AG09319 (cell line): ENCODE data around the gene ATRNL1.

Experiments used
- DNase-seq: peaks from one replicate; pipeline ENCODE4 v3.0.0-alpha.2; 2010; ENCODE audit warnings: low read depth; ENCODE audit errors: extremely low read depth
- TF ChIP-seq, protein P1 (sequence below): IDR thresholded peaks from 2 replicates; pipeline ENCODE4 v1.5.1; 2011; ENCODE audit warnings: low read depth, mild to moderate bottlenecking, inconsistent platforms, low read length, moderate library complexity

The ATRNL1 gene

GRCh38 chr10:115422624-115423023 lies 329.5 kb downstream of the ATRNL1 start:
- no peak for DNase-seq
- TF ChIP-seq, protein P1, sequence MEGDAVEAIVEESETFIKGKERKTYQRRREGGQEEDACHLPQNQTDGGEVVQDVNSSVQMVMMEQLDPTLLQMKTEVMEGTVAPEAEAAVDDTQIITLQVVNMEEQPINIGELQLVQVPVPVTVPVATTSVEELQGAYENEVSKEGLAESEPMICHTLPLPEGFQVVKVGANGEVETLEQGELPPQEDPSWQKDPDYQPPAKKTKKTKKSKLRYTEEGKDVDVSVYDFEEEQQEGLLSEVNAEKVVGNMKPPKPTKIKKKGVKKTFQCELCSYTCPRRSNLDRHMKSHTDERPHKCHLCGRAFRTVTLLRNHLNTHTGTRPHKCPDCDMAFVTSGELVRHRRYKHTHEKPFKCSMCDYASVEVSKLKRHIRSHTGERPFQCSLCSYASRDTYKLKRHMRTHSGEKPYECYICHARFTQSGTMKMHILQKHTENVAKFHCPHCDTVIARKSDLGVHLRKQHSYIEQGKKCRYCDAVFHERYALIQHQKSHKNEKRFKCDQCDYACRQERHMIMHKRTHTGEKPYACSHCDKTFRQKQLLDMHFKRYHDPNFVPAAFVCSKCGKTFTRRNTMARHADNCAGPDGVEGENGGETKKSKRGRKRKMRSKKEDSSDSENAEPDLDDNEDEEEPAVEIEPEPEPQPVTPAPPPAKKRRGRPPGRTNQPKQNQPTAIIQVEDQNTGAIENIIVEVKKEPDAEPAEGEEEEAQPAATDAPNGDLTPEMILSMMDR, result no peak

DNA sequence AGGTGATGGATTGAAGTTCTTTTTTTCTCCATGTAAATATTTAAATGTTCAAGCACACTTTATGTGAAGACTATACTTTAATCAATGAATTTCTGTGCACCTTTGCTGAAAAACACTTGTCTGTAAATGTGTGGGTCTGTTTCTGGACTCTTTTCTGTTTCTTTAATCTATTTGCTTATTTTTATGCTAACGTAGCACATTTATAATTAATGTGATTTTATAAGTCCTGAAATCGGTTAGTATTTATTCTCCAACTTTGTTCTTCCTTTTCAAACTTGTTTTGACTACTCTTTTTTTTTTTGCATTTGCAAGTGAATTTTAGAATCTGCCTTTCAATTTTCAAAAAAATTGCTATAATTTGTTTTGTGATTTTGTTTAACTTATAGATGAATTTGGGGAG lies 334.4 kb downstream of the ATRNL1 start:
- no peak for DNase-seq

GRCh38 chr10:115432188-115432819 lies 339.1 kb downstream of the ATRNL1 start:
- TF ChIP-seq, protein P1, result no peak; the same call in 1 of the 2 replicates
- no peak for DNase-seq

More for the DNA sequence above, 334.4 kb downstream of the ATRNL1 start:
- TF ChIP-seq, protein P1, result no peak

GRCh38 chr10:115436999-115437398 lies 343.8 kb downstream of the ATRNL1 start:
- TF ChIP-seq, protein P1, result no peak
- no peak for DNase-seq

DNA sequence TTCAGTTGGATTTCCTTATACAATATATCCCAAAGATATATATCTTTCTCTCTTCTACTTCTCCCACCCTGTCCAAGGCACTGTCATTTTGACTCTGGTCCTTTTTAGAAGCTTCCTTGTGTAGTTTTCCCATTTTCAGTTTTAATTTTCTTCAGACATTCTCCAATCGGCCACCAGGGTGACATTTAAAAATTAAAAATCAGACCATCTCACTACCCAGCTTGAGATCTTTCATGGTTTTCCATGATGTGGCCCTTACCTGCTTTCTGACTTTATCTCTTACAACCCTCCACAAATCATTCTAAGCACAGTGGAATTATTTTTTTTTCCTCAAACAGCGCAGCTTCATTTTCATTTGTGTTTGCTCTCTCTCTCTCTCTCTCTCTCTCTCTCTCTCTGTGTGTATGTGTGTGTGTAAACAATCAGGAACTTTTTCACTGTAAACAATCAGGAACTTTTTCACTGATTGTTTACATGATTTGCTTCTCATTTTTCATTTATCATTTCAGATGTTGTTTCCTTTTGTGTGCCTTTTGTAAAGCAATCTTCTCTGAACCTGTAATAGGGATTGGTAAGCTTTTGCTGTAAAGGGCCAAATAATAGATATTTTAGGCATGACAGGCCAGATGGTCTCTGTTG lies 348.9 kb downstream of the ATRNL1 start:
- TF ChIP-seq, protein P1, result no peak
- no peak for DNase-seq

GRCh38 chr10:115456812-115457211 lies 363.6 kb downstream of the ATRNL1 start:
- no peak for DNase-seq
- TF ChIP-seq, protein P1, result no peak

- DNase-seq, result no peak
- TF ChIP-seq, protein P1, result no peak
These were observed 390.1 kb downstream of the ATRNL1 start for GRCh38 chr10:115483294-115483693.
